ENCODE measurements around the gene ZMIZ1. TPM values are rescaled to one million over a fixed set of nuclear protein-coding genes. Genes with fewer than 3 reads are reported as not detected.

Gene ZMIZ1
- total RNA-seq, 1 experiment from 2014 or later = 34.2 TPM

DNA sequence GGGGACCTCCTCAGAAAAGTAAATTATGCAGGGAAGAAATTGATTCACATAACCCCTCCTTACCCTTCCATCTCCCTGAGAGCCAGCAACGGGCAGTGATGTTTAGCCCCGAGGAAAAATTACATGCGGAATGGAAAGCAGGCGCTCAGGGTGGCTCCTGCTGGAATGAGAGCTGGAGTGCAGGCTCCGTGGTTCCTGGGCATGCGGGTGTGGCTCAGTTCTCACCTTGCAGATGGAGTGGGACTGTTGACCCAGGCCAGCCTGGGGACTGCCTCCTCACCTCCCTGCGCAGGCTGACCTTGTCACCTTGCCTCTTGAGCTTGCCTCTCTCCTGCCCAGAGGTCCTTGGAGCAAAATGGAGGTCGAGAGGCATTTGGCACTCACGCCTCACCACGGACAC lies 195.2 kb downstream of the ZMIZ1 start:
- TF ChIP-seq, protein P1, sequence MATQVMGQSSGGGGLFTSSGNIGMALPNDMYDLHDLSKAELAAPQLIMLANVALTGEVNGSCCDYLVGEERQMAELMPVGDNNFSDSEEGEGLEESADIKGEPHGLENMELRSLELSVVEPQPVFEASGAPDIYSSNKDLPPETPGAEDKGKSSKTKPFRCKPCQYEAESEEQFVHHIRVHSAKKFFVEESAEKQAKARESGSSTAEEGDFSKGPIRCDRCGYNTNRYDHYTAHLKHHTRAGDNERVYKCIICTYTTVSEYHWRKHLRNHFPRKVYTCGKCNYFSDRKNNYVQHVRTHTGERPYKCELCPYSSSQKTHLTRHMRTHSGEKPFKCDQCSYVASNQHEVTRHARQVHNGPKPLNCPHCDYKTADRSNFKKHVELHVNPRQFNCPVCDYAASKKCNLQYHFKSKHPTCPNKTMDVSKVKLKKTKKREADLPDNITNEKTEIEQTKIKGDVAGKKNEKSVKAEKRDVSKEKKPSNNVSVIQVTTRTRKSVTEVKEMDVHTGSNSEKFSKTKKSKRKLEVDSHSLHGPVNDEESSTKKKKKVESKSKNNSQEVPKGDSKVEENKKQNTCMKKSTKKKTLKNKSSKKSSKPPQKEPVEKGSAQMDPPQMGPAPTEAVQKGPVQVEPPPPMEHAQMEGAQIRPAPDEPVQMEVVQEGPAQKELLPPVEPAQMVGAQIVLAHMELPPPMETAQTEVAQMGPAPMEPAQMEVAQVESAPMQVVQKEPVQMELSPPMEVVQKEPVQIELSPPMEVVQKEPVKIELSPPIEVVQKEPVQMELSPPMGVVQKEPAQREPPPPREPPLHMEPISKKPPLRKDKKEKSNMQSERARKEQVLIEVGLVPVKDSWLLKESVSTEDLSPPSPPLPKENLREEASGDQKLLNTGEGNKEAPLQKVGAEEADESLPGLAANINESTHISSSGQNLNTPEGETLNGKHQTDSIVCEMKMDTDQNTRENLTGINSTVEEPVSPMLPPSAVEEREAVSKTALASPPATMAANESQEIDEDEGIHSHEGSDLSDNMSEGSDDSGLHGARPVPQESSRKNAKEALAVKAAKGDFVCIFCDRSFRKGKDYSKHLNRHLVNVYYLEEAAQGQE (IDR thresholded peaks at IDR 0.05; ENCODE audit: insufficient read depth in 1 of 2, low read depth in 2 of 2, low read length in 1 of 2) = no peak
- TF ChIP-seq SIN3A (IDR thresholded peaks at IDR 0.05; ENCODE audit: borderline replicate concordance, insufficient read depth, low read depth, low read length) (no peak), TCF7L2 (IDR thresholded peaks at IDR 0.05; ENCODE audit: low read depth, low read length) (no peak), POLR2AphosphoS5 (IDR thresholded peaks at IDR 0.05; ENCODE audit: low read depth, low read length) (no peak)
- TF ChIP-seq, protein P2, sequence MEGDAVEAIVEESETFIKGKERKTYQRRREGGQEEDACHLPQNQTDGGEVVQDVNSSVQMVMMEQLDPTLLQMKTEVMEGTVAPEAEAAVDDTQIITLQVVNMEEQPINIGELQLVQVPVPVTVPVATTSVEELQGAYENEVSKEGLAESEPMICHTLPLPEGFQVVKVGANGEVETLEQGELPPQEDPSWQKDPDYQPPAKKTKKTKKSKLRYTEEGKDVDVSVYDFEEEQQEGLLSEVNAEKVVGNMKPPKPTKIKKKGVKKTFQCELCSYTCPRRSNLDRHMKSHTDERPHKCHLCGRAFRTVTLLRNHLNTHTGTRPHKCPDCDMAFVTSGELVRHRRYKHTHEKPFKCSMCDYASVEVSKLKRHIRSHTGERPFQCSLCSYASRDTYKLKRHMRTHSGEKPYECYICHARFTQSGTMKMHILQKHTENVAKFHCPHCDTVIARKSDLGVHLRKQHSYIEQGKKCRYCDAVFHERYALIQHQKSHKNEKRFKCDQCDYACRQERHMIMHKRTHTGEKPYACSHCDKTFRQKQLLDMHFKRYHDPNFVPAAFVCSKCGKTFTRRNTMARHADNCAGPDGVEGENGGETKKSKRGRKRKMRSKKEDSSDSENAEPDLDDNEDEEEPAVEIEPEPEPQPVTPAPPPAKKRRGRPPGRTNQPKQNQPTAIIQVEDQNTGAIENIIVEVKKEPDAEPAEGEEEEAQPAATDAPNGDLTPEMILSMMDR (IDR thresholded peaks at IDR 0.05) = no peak
- ChIA-PET POLR2A (no interaction called here), CTCF (no interaction called here)
- Histone ChIP-seq H3K4me3 (ENCODE audit: low read depth in 2 of 2, low read length in 2 of 2) (no peak overlapping the region), H3K27ac (ENCODE audit: low read length) (no peak overlapping the region), H3K4me1 (ENCODE audit: control insufficient read depth, insufficient read depth, low read length) (no peaks in the 10 kb centered on the region; the same call in 1 of the 2 replicates), H3K27me3 (ENCODE audit: control insufficient read depth, insufficient read depth, low read length) (no peaks in the 10 kb centered on the region), H3K36me3 (ENCODE audit: control insufficient read depth, insufficient read depth, low read length) (no peaks in the 10 kb centered on the region), H3K9me3 (ENCODE audit: control insufficient read depth, insufficient read depth, low read depth, low read length) (no peaks in the 10 kb centered on the region)
- ATAC-seq = no peak
- in situ Hi-C loops (cut with HindIII; ENCODE audit: low pct_unique_long_range_greater_than_20kb, low sequenced_read_pairs) = no loop called here
- no TSS peak for BruUV-seq (replicated peaks)
- intact Hi-C loops (cut with micrococcal nuclease; ENCODE audit: unreplicated experiment) = no loop called here
- DNase-seq (ENCODE audit: low read depth, low spot score) = no peak

DNA sequence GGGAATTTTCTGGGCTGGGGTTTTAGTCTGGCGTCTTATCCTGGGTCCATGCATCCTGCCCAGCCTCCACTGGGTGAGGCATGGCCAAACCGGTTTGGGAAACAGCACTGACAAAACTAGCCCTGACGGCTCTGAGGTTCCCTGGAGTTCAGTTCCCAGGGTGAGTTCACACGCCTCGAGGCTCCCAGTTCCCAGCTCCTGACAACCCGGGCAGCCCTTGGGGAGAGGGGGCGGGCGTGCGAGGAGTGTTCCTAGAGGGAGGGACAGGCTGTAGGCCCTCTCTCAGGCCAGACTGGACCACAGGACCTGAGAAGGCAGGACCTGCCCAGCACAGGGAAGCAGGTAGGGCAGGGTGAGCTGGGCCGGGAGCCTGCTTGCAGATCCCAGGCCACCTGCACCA lies 196.2 kb downstream of the ZMIZ1 start:
- in situ Hi-C loops (cut with HindIII; ENCODE audit: low pct_unique_long_range_greater_than_20kb, low sequenced_read_pairs) = no loop called here
- BruUV-seq (replicated peaks) = no TSS peak
- CTCF ChIA-PET = no interaction called here
- Histone ChIP-seq H3K27me3 (ENCODE audit: control insufficient read depth, insufficient read depth, low read length) (no peaks in the 10 kb centered on the region), H3K9me3 (ENCODE audit: control insufficient read depth, insufficient read depth, low read depth, low read length) (no peaks in the 10 kb centered on the region), H3K36me3 (ENCODE audit: control insufficient read depth, insufficient read depth, low read length) (no peaks in the 10 kb centered on the region), H3K4me1 (ENCODE audit: control insufficient read depth, insufficient read depth, low read length) (no peaks in the 10 kb centered on the region; the same call in 1 of the 2 replicates), H3K4me3 (ENCODE audit: low read depth in 2 of 2, low read length in 2 of 2) (no peak overlapping the region), H3K27ac (ENCODE audit: low read length) (no peak overlapping the region)
- TF ChIP-seq, protein P2 (IDR thresholded peaks at IDR 0.05) = no peak
- TF ChIP-seq SIN3A (IDR thresholded peaks at IDR 0.05; ENCODE audit: borderline replicate concordance, insufficient read depth, low read depth, low read length) (no peak), POLR2AphosphoS5 (IDR thresholded peaks at IDR 0.05; ENCODE audit: low read depth, low read length) (no peak), TCF7L2 (IDR thresholded peaks at IDR 0.05; ENCODE audit: low read depth, low read length) (no peak)
- TF ChIP-seq, protein P1 (IDR thresholded peaks at IDR 0.05; ENCODE audit: insufficient read depth in 1 of 2, low read depth in 2 of 2, low read length in 1 of 2) = no peak
- no peak for DNase-seq (ENCODE audit: low read depth, low spot score)
- intact Hi-C loops (cut with micrococcal nuclease; ENCODE audit: unreplicated experiment) = no loop called here
- POLR2A ChIA-PET = no interaction called here
- ATAC-seq = no peak
